HG02610 (cell line): ENCODE results near the gene INTS7.
"Not testable (repeated sequence)": the region's sequence is repeated elsewhere in the genome, so short reads cannot be mapped to it uniquely, and the experiment has no call there.

ENCODE experiments used
- ATAC-seq: cut with Tn5 transposase; IDR thresholded peaks from one replicate; pipeline ENCODE4 v1.9.1; 2021; ENCODE audit warnings: mild to moderate bottlenecking, moderate library complexity; ENCODE audit not compliant: unreplicated experiment

Gene INTS7

DNA sequence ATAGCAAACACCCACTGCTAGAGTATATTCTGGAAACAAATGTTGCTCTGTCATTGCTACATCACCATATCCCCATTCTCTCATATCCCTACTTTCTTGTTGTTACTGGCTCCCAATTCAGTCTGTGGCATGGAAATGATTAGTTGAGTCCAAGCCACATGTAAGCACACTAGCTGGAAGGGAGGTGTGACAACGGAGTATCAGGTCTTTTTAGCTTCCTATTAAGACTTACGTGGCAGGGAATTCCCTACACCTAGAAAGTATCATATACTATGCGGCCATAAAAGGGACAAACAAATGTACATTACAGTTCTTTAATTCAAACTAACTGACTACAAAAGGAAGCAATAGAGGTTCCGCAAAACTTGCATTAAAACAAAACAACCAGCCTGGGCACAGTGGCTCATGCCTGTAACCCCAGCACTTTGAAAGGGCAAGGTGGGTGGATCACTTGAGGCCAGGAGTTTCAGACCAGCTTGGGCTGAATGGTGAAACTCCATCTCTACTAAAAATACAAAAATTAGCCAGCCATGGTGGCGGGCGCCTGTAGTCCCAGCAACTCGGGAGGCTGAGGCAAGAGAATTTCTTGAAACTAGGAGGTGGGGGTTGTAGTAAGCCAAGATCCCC, 48.6 kb downstream of the INTS7 start:
- no peak for ATAC-seq

DNA sequence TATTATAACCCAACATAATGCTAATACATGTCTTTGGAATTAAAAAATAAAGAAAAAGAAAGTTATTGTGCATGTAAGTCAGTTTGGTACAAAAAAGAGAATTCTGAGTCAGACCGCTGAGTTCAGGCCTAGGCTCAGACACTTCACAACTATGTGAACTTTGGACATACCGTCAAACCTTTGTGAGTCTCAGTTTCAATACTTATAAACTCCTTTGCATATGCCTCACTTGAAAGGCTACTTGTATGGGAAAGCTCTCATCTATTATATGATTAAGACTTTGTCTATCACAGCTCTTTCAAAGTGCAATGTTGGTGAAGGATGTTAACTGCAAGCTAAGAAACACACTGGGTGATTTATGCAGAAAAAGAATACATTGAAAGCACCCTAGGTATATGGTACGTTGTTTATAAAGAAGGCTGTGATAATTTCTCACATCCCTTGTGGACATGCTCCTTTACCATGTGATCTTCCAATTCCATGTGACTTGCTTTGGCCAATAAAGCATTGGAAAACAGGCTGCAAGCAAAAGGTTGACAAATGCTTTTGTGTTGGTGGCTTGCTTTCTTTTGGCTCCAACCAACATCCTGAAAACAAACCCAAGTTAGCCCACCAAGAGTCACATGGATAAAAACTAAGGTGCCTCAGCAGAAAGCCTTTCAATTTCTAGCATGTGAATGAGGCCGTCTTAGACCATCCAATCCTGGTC, 49.6 kb downstream of the INTS7 start:
- peak; percentile 96 for ATAC-seq

DNA sequence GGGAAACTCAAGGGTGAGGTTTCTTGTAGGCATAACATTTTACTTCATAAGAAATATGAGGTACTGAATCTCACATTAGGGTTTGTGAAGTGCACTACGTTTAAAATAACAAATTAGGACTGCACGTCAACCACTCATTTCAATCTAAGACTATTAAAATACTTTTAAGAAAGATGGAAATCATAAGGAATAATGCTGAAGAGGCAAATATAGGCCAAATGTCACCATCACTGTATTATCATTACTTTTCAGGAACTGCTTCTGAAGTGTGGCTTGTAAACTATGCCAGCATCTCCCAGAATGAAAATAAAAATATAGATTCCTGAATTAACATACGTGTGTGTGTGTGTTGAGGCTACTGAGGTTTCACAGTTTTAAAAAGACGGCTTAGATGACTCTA, 56.8 kb downstream of the INTS7 start:
- no peak for ATAC-seq

DNA sequence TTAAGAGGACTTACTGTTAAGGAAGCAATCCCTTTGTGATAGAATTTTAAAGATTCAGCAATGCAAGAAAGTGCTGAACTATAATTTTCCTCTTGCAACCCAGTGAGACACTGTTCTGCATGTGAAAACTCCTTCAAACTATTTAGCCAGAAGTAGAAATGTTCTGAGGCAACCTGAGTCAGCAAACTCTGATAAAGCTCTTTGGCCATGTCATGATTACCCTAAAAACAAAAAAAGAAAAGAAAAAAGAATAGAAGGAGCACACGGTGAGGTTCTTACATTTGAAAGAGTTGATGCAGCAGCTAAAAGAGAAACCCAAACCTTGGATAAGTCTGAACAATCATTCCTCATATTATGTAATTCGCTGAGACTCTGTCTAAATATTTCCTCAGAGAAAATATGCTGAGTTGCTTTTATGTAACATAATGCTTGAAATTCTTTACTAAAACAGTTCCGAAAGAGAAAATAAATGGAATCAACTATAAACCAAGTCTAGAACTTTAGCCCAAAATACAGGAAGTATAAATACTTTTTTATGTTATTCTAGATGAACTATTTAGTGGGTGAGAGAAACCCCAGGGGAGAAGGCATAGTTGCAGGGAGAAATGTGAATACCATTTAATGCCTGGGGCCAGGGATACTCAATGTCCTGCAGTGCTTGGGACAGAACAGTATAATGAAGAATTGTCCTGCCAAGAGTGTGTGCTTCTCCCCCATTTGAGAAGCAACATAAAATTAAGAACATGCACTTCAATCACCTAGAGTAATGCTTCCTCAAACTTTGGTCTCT, 60.0 kb downstream of the INTS7 start:
- ATAC-seq: no peak

DNA sequence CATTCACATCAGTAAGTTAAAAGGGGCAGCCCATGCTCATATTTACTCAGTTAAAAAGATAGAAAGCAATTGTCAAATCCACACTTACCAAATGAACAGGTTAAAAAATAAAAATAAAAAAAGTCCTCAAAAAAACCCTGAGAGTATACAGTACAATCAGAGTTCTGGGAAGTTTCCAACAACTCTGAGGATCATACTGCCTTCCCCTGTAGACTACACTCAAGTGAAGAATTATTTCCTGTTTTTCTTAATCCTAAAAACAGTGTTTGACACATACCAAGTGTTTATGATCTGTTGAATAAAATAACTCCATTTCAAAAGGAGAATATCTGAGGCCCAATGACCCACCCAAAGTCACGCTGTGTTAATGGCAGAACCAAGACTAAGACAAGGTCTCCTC, 61.8 kb downstream of the INTS7 start:
- ATAC-seq: no peak

DNA sequence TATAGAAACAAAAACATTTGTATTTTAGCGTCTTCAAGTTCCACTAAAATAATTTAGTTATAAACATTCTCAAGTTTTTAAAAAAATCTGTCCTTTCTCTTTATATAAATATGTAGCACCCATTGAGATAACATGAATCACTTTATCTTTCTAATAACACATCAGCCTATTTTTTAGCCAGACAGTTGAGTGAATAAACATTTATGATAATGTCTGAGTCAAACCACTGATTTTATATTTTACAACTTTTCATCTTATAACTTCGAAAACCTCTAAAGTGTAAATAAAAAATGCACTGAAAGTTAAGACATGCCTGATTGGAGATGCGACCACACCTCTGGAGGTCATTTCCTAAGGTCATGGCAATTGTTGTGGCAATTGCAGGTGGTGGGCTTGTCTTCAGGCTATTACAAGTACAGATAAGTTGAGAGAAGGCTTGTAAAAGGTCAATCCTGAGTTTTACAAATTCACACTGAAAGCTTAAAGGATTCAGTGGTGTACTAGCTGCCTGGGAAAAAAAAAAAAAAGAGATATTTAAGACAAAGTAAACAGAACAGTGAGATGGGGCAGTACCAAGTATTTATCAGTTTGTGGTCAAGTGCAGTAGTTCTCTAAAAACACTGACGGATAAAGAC, 67.0 kb downstream of the INTS7 start:
- no peak for ATAC-seq

DNA sequence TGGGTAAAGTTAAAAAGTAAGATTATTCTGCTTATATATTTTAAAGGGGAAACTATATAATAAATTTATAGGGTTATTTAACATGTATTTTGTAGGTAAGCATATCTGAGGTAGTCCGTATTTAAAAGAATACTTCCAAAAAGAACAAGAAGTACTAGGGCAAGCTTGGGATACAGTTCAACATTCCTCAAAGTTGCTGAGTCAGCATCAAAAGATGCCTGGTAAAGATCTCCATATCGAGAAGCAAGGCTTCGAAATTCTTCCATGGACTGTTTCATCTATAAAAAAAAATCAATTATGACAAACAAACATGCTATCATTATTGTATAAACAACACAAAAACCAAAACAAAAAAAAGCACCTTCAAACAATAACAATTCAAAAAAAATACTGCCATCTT, 67.7 kb downstream of the INTS7 start:
- no peak for ATAC-seq

DNA sequence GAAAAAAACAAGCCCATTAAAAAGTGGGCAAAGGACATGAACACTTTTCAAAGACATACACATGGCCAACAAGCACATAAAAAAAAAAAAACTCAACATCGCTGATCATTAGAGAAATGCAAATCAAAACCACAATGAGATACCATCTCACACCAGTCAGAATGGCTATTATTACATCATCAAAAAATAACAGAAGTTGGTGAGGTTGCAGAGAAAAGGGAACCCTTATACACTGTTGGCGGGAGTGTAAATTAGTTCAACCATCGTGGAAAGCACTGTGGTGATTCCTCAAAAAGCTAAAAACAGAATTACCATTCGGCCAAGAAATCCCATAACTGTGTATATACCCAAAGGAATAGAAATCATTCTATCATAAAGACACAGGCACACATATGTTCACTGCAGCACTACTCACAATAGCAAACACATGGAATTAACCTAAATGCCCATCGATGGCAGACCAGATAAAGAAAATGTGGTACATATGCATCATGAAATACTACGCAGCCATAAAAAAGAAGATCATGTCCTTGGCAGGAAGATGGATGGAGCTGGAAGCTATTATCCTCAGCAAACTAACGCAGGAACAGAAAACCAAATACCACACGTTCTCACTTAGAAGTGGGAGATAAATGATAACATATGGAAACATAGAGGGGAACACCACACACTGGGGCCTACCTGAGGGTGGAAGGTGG, 70.1 kb downstream of the INTS7 start:
- no peak for ATAC-seq

DNA sequence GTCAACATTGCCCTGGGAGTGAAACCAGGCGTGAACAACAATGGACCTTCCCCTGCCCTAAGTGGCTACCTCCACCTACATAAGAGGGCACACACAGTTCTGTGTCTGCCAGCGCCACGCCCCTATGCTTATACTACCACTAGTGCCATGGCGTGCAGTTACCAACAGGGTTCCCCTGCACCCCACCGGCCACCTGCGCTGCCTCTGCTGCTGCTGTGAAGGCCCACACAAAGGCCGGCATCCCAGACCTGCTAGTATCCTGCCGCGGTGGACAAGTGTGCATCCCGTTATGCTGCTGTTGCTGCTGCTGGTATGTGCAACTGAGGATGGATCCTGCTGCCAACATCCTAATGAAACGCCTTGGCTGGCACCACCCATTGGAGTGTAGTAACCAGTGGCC, 75.7 kb downstream of the INTS7 start:
- ATAC-seq: no peak

DNA sequence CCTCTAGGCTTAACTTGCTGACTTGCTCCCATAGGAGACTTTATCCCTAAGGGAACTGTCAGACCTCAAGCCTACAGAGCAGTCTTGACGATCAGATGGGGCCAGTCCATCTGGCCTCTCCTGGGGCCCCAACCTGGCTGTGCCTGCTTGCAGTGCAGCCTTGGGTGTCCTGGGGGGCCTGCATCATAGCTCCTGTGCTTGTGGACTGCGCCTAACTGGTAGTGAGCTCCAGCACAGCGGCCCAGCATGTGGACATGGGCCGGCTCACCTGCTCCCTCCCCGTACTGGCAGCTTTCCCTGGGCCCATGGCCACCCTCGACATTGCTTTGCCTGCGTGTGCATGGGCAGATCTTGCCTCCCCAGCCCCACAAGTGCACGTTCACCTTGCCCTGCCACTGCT, 76.1 kb downstream of the INTS7 start:
- ATAC-seq: no peak

DNA sequence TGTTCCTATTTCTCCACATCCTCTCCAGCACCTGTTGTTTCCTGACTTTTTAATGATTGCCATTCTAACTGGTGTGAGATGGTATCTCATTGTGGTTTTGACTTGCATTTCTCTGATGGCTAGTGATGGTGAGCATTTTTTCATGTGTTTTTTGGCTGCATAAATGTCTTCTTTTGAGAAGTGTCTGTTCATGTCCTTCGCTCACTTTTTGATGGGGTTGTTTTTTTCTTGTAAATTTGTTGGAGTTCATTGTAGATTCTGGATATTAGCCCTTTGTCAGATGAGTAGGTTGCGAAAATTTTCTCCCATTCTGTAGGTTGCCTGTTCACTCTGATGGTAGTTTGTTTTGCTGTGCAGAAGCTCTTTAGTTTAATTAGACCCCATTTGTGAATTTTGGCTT, 81.3 kb downstream of the INTS7 start:
- not testable (repeated sequence) for ATAC-seq

DNA sequence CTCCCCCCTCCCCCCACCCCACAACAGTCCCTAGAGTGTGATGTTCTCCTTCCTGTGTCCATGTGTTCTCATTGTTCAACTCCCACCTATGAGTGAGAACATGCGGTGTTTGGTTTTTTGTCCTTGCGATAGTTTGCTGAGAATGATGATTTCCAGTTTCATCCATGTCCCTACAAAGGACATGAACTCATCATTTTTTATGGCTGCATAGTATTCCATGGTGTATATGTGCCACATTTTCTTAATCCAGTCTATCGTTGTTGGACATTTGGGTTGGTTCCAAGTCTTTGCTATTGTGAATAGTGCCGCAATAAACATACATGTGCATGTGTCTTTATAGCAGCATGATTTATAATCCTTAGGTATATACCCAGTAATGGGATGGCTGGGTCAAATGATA, 81.8 kb downstream of the INTS7 start:
- not testable (repeated sequence) for ATAC-seq

DNA sequence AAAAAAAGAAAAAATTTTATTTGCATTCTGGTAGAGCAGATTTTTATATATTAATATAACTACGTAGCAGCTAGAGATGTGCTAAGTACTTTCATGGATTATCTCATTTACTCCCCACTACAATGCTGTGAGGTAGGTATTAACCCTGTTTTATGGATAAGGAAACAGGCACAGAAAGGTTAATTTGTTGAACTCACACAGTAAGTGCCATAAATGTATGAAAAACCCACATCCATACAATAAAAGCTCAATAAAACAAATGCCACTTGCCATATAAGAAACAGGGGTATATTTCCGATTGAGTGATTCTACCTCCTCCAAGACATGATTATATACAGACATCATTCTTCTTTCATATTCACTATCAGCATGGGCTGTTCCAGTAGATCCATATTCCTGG, 83.1 kb downstream of the INTS7 start:
- no peak for ATAC-seq

DNA sequence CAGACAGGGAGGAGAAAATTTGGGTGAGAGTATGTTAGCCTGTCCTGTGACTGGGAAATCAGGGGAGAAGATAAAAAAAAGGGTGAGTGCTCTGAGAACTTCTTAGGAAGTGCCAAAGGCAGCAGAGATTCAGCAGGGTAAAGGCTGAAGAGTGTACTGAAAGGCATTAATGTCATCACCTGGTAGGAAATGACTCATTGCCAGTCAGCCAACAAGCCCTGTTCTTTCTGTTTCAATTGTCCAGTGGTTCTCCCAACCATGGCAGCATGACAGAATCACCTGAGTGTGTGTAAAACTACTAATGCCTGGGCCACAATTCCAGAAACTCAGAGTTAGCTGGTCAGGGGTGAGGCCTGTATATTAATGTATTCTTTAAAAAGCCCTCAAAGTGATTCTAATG, 83.5 kb downstream of the INTS7 start:
- ATAC-seq: peak; percentile 96

DNA sequence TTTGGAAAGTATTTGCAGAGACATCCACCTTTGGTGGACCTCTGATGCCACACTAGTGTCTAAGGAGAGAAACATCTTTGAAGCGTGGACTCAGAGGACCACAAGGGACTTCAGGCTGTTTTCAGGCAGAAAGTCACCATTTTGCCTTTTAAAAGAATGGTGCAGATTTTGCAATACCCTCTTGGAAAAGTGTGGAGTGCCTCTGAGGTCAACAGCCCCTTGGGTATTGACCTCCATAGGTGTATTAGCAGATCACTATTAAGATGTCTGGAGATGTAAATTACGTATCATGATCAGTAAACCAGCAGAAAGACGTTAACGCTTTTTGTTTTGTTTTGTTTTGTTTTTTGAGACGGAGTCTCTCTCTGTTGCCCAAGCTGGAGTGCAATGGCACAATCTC, 87.0 kb downstream of the INTS7 start:
- no peak for ATAC-seq

DNA sequence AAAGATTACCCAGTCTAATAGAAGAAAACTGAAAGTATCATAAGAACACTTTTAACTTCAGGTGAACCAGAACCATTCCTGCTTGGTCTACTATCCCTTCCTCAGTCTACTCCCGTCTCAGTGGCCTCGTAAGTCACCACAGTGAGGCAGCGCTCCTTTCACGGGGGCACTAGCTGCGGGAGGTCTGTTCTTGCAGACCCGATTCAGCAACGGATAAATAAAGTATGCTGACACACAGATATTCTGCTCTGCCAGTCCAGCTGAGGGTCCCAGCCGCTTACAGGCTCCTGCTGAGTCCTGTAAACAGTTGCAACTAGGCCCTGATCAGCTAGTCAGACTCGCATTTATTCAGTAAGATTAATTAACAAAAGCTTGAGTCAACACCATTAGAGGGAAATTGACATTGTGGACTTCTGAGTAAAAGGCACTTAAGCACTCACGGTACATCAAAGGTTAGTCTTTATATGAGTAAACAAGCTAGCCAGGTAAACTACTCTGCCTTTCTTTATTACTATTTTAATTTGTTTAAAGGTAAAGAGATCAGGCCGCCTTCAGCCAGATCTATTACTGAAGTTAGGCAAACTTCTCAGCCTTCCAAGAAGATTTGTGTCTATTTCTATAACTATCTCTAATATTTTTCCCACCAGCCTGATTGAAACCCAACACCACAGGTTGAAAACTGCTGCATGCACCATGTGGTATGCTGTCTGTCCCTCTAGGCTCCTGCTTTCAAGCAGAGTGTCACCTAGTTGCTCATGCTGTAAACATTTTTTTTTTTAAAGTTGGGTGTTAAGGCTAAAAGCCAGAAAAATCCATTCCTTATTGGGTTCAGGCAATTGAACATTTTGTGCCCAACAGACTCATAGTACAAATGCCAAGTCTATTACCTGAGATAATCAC, 87.7 kb downstream of the INTS7 start:
- no peak for ATAC-seq

DNA sequence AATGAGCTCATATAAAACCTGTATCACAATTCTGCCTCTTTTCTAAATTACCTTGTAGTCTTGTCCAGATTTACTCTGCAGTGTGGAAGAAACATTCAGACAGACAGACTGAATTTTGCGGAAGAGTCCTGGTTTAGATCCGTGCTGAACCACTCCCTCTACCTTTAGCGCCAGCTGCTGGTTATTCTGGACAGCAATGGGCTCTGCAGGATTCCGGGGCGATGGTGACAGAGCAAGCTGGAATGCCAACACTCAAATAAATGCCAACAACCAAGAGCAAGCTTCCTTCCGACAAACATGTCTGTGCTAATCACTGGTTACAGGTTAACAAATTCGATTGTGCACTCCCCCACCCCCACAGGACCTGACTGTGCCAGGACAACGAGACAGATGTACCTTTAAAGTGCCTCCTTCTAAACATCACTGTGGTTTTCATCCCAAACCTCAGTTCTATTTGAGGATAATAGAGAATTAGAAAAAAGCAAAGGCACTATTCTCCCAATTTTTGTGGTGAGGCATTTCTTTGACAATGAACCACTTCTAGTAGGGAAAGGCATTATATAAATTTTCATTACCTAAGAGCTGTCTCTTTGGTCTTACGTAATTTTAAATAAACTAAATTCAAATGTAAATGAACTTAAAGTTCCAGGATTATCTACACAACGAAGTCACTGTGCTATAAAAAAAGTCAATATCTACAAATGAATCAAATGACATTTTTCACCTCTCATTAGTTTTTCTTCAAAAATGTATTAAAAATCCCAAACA, 90.4 kb downstream of the INTS7 start:
- no peak for ATAC-seq

DNA sequence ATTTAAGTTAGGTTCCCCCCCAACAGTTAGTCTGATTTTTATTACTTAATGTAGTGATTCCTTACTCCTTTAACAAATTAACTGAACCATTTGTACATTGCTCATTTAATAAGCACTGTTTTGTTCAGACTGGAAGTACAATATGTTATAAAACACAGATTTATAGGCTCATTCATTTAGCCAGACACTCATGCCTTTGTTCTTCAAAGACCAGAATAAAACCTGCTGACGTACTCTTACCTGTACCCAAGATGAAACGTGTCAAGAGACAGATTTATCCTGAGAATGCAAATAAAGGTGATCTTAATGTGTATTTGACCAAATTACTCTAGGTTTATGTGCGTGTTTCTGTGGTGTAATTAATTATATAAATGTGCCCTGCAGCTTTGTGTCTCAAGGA, 92.8 kb downstream of the INTS7 start:
- no peak for ATAC-seq

DNA sequence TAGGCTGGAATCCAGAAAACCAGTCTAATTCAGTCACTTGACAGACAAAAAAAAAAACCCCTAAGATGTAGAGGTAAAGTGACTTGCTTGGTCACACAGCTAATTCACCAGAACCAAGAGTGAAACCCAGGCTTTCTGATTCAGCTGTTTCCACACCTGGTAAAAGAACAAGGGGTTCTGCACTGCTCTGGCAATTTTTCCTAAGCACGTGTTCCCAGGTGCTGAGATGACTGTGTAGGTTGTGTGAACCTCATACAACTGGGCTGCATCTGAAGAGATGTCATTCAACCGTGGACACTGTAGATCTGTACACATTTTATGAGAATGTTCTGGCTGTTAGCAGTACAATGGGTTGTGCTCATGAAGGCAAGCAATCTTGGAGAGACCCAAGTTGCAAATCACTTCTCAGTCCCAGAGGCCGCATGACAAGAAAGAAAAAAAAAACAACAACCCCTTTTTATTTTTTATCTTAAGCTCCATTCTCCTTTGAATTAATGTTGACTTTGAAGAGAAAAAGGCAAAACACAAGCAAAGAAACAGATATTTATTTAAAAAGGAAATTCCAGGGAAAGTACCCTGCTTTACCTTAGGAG, 95.4 kb downstream of the INTS7 start:
- peak; percentile 78 for ATAC-seq
